CD4-positive, alpha-beta T cell treated with Interleukin-4 for 1 hour (primary cell): Measurements from ENCODE around the gene C1orf53.
A peak's percentile ranks its signal among the peaks of the same experiment; 100 is the strongest.
"Not testable (repeated sequence)": the region's sequence is repeated elsewhere in the genome, so short reads cannot be mapped to it uniquely, and the experiment has no call there.

Experiments
- DNase-seq, 2 donors: peaks; one replicate each; pipeline ENCODE4 v3.0.0-alpha.2; 2020 to 2022

The C1orf53 gene

DNA sequence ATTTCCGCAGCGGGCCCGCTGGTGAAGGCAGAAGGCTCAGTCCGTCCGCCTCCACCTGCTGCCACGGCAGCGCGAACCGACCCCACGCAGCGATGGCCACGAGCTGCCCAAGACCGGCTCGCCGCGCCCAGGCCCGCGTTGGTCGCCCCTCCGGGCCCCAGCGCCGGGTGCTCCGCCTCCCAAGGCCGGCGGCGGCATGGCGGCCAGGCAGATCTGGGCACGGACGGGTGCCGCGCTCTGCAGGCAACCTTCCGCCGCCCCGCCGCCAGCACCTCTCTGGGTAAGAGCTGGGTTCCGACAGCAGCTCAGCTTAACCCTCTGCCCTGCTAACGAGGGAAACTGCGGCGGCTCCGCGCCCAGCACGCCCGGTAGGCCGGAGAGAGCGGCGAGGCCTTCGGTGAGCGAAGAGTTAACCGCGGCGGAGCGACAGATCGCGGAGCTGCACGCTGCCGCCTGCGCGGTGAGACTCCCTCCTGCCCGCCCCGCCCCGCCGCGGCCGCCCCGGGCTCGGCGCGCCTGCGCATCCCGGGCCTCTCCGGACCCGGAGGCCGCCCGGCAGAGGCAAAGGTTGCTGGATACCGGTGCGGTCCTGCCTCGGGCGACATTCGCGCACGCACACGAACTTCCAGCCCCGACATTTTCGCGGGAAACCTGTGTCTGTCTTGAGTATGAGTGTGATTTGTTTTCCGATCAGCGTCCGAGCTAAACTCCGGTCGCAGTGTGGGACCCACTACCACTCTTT, at the start of gene C1orf53:
TSS of gene C1orf53 (plus strand) at position 177 of the 742 bp plus-strand sequence. CDS start at position 197, 20 bp downstream.
- DNase-seq = peak; percentile 73 to 79

DNA sequence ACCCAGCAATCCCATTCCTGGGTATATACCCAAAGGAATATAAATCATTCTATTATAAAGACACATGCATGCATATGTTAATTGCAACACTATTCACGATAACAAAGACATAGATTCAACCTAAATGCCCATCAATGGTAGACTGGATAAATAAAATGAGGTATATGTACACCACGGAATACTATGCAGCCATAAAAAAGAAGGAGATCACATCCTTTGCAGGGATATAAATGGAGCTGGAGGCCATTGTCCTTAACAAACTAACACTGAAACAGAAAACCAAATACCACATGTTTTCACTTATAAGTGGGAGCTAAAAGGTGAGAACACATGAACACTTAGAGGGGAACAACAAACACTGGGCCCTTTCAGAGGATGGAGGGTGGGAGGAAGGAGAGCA, 46.7 kb upstream of the C1orf53 start:
- not testable (repeated sequence) for DNase-seq

DNA sequence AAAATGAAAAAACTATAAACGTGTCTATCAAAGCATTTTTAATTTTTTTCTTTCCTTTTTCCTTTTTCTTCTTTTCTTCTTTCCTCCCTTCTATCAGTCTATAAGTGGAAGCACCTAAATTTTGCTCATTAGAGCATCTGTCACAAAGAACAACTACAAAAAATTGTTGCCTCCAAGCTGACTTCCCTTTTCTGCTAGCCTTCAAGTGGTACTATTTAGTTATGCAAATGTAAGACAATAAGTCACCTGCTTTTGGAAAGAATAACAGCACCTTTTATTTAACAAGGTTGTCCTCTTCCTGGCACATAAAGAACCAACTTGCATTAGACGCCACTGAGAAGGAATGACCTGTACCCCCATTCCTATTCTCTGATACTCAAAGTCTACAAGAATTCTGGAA, 45.0 kb upstream of the C1orf53 start:
- DNase-seq = no peak

DNA sequence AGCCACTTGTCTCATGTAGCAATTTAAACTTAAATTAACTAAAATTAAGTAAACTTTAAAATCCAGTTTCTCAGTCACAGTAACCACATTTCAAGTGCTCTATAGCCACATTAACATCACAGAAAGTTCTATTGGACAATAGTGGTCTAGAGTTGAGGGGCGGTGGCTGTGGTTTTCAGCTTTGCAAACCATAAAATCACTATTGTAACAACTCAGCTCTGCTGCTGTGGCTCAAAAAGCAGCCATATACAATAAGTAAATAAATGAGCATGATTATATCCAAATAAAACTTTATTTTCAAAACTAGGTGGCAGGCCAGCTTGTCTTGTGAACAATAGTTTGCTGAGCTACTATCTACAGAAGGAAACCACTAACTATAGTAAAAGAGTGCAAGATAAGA, 43.4 kb upstream of the C1orf53 start:
- no peak for DNase-seq

DNA sequence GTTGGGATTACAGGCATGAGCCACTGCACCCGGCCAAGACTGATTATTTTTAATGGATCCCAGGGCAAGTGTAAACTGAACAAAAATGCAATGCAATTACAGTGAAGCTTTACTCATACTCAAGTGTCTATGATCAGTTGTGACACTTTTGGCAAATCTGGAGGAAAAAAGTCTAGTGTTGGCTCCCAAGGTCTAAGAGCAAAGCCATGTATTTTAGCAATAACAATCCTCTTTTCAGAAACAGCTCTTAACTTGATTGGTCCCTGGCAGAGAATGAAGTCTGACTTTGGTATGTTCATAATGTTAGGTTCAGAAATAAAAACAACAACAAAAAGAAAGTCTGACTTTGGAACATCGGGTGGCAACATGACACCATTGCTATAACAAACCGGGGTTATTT, 40.2 kb upstream of the C1orf53 start:
- DNase-seq = no peak

DNA sequence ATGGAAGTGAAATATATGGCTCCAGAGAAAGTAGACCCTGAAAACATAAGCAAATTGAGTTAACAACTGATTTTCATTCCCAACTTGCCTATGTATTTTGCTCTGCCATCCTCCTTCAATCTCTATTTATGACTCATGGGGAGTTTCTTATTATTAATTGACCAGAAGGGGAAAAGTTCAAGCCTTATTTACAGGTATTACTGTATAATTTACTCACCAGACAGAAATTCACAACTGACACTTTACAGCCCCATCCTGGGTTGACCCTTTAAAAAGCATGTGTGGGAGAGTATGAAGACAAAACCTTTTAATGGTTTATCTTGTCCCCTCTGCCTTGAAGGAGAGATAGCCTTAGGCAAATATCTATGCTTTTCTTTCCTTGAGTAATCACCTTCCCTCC, 39.8 kb upstream of the C1orf53 start:
- no peak for DNase-seq

DNA sequence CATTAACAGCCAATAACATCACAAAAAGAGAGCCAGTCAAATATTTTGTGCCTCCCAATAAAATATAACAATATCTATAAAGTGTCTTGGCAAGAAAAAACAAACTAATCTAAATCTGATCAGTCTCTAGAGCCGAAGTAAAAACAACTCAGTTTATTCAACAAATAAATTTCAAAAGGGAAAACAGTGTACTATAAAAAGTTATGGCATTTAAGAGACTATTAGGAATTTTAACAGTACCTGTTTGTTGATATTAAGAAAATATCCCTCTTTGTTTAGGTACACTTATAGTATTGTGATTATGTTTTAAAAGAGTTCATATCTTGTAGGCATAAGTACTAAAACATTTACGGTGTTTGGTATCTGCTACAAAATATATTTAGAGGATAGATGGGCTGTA, 36.6 kb upstream of the C1orf53 start:
- DNase-seq = no peak

DNA sequence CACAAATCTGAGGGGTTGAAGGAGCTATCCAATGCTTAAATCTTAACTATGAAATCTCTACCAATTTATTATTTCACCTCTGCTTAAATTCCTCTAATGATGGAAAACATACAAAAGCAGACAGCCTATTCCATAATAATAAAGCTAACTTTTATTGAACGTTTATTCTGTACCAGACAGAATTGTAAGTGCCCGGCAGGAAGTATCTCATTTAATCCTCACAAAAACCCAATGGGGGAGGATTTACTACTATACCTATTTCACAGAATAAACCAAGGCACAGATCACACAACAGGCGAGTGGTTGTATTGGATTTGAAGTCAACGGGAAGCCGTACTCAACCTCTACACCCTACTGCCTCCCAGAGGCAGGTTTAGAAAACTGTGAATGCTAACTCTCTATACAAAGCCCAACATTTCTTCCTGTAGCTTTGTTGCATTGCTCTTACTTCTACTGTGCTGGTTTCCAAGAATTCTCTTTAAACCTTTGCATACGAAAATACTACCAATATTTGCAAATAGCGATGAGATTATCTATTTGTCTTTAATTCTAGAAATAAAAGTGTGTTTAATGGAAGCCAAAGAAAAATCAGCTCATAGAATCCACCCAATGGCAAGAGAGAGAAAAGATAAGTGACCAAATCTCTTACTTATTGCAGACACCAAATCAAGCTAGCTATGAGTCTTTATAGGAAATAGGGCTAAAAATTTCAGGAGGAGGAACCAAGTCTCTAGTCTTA, 33.5 kb upstream of the C1orf53 start:
- DNase-seq = peak; percentile 54 to 65

DNA sequence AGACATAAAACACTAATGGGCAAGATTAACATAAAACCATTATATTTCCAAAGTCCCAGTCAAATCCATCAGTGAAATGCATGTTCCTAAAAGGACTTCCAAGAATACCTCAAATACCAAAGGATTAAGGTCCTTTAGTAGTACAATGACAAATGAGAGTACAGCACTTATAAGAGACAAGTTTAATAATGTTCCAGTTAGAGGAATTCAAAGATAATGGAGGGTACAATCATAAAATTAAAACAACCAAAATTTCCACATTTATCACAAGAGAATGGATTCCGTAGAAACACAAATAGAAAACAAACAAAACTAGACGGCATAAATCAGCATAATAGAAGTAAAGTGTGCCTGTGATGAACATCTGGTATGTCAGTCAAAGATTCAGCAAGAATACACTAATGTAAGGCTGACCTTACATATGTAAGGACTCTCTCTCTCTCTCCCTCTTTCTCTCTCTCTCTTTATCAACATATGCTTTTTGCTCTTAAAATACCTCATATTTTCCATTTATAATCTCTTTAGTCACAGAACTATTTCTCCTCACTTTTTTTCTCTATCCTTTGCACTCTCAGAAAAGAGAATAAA, 32.8 kb upstream of the C1orf53 start:
- DNase-seq = no peak

DNA sequence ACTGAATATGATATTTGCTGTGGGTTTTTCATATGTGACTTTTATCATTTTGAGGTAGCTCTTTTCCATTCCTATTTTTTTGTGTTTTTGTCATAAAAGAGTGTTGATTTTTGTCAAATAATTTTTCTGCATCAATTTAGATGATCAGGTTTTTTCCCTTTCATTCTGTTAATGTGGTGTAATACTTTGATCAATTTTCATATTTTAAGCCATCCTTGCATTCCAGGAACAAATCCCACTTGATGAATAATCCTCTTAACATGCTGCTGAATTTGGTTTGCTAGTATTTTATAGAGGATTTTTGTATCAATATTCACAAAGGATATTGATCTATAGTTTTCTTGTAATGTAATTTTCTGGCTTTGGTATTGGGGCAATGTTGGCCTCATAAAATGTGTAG, 25.5 kb upstream of the C1orf53 start:
- DNase-seq = no peak

DNA sequence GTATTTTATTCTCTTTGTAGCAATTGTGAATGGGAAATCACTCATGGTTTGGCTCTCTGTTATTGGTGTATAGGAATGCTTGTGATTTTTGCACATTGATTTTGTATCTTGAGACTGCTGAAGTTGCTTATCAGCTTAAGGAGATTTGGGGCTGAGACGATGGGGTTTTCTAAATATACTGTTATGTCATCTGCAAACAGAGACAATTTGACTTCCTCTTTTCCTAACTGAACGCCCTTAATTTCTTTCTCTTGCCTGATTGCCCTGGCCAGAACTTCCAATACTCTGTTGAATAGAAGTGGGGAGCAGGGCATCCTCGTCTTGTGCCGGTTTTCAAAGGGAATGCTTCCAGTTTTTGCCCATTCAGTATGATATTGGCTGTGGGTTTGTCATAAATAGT, 22.0 kb upstream of the C1orf53 start:
- not testable (repeated sequence) for DNase-seq

DNA sequence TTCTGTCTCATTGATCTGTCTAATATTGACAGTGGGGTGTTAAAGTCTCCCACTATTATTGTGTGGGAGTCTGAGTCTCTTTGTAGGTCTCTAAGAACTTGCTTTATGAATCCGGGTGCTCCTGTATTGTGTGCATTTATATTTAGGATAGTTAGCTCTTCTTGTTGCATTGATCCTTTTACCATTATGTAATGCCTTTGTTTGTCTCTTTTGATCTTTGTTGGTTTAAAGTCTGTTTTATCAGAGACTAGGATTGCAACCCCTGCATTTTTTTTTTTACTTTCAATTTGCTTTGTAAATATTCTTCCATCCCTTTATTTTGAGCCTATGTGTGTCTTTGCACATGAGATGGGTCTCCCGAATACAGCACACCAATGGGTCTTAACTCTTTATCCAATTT, 20.2 kb upstream of the C1orf53 start:
- not testable (repeated sequence) for DNase-seq

DNA sequence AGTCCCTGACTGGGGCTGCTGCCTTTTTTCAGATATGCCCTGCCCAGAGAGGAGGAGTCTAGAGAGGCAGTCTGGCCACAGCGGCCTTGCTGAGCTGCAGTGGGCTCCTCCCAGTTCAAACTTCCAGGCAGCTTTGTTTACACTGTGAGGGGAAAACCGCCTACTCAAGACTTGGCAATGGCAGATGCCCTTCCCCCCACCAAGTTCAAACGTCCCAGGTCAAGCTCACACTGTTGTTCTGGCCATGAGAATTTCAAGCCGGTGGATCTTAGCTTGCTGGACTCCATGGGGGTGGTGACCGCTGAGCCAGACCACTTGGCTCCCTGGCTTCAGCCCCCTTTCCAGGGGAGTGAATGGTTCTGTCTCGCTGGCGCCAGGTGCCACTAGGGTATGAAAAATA, 18.3 kb upstream of the C1orf53 start:
- DNase-seq = no peak

DNA sequence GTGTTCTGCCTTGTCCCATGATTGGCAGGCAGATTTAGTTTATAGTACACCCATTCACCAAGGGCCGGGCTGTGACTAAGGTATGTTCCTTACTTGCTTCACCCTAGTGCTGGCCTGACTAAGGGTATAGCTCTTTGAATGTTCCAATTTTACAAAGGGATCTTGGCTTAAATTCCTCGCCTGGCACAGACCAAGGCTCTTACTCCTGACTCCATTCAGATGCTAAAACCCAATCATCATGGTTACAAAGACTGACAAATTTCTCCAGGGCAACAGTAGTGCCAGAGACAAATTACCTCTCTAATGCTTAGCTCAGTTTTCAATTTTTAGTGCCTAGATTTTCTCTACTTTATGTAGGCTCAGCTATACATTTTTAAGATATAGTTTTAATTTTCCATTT, 11.5 kb upstream of the C1orf53 start:
- DNase-seq = no peak

DNA sequence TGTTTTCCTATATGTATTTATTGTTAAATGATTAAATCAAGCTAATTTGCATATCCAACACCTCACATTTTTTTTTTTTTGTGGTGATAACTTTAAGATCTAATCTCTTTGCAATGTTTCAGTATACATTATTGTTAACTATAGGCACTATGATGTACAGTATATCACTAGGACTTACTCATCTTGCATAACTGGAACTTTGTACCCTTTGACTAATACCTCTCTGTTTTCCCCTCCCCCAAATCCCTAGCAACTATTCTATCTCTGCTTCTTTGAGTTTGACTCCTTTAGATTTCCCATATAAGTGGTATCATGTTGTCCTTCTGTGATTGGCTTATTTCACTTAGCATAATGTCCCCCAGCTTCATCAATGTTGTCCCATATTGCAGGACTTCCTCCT, 9.7 kb upstream of the C1orf53 start:
- no peak for DNase-seq

DNA sequence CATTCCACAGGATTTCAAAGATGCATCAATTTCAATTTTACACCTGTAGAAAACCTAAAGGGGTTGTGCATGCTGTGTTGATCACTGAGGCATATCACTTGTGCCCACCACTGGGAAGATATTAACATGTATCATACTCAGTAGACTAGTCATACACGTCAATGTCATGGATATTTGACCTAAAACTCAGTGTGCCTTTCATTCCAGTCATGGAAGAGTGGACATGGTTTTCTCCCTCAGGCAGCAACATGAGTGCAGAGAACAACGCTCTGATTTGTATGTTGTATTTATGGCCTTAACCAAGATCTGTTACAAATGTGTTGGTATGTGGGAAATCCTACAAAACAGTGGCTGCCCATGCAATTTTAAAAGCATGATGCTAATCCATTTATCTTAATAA, 6.1 kb upstream of the C1orf53 start:
- DNase-seq = no peak

DNA sequence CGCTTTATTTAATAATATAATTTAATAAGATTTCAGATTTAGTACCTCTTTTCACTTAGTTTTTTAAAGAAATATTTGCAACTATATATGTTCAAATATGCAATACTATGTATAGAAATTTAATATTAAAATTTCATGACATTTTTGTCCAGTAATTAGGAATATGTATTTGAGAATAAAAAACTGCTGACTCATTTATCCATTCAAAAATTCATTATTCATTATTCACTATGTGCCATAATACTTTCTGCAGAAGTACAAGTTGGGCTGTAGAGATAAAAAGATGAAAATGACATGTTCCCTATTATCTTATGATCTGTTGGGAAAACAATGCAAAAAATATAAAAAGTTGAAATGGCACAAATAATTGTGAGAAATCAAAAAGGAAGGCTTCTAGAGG, 3.4 kb upstream of the C1orf53 start:
- DNase-seq = no peak

DNA sequence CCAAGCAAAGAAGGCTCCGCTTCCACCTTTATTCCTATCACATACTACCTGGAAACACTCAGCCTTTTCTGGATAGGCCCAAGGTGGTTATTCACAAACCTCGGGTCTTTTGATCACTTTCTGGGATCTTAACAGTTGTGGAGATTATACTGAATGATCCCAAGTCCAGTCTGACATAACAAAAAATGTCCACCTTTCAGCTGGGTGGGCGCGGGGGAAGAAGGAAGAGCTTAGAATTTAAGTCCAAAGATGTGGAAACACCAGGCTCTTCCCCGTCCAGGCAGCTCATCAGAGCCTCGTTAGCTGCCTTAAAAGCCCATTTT, 338 bp upstream of the C1orf53 start:
- DNase-seq = no peak

DNA sequence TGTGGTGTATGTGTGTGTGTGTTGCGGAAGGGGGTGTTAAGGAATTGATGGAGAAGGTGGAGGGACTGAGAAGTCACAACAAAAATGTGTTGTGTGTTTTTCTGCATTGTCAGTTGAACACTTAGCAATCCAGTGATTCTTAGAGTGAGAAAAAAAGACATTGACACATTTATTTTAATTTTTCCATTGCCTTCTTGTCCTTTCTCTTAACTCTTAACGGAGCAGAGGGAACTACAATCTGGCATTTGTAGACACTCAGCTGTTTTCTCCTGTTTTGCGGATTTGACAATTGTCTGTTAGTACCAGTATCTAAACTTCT, 725 bp downstream of the C1orf53 start:
- DNase-seq = no peak

DNA sequence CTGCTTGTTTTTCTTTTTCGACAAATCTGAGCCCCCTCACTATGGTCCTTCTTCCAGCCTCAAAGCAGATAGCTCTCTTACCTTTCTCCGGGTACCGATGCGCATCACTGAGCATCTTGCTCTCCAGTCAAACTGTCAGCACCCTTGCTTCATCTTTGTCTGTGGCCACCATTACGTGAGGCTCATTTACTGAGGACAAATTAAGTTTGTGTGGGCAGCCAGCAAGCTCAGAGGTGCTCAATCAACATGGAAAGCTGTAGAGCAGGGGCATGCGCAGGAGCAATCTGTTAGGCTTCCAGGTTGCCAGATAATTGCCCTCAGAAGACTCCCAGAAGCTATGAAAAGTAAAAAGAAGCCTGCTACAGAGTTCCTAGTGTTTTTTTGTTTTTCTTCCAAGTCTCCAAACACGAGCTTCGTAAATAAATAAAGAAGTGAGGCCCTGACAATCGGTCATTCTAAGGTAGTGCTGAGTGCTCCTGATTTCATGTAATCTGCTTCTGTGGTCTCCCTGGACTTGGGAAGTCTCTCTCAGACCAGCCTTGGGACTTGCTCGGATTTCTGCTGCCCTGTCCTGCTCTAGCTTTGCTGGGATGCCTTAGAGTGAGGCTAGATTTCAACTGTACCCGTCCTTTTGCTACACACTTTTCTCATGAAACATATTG, 1.8 kb downstream of the C1orf53 start:
- DNase-seq = no peak

DNA sequence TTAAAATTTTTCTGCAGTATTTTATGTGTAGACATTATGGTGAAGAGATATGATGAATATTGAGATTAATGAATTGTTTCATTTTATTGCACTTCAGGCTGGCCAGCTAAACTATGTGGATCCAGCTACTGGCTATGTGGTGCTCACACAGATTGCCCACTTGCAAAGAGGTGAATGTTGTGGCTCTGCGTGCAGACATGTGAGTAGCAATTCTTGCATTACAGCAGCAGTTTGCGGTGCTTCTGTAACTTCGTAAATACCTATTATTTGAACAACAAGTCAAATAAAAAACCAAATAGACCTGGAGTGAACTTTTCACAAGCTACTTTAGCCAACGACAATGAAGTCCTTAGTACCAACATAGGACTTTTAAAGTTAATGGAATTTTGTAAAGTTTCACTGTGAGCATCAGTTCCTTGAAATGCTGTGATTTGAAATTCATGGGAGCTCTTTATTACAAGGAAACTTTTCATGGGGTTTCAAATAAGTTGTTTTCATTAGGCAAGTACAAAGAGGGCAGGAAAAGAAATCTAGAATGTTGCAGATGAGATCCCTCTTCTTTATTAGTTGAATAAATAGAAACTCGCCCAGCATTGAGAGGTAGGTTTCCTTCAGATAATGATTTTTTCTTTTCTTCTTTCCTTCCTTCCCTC, 3.4 kb downstream of the C1orf53 start:
- no peak for DNase-seq

DNA sequence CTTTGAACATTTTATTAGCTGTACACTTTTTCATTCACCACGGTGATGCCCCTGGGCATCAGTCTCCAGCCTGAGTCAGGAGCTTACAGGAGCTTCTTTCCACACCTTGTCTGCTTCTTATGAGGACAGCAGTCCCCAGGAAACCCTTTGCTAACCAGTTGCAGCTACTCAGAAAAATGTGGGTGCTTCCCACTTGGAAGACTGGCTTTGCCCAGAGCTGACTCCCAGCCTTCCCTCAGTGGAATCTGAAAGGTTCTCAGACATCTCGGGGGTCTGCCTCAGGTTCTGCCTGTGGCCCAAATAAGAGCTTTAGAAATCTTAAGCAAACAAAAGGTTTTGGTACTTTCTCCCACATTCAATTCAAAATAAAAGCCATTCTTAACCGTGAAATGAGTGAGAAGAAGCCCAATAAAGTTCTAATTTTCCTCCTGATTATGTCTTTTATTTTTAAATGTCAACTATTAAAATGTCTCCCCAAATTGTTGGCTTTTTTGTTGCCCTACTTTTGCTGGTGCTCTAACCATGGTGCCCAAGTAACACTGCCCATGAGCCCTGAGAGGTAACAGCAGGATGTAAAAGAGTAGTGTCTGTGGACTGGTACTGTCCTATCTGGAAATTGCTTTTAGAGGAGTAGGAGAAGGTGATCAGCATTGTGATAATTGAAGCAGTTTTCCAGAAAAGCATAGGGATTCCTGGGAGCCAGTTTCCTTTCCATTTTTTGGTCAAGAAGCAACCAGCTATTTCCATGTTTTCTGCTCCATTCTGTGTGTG, 5.6 kb downstream of the C1orf53 start:
- DNase-seq = no peak
